HG02852 (cell line): ENCODE measurements around the gene PRDM16.

Experiments used
- ATAC-seq: cut with Tn5 transposase; IDR thresholded peaks from one replicate; pipeline ENCODE4 v1.9.1; 2021; ENCODE audit warnings: mild to moderate bottlenecking, moderate library complexity; ENCODE audit not compliant: unreplicated experiment

Gene PRDM16

DNA sequence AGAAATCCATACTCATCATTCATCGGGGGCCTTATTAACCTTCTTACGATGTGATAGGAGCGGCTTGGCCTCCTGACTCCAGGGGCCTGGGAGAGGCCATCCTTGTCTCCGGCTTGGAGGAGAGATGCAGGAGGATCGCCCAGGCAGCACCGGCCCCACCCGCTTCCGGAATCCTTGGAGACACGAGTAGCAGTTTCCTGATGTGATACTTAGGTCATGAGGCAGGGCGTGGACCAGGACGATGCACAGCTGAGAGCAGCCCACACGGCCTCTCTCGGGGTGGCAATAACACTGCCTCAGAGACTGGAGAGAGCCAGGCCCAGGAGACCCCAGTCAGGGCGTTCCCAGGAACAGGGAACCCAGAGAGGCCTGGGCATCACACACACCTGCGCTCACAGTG lies 221.9 kb downstream of the PRDM16 start:
- ATAC-seq: no peak

DNA sequence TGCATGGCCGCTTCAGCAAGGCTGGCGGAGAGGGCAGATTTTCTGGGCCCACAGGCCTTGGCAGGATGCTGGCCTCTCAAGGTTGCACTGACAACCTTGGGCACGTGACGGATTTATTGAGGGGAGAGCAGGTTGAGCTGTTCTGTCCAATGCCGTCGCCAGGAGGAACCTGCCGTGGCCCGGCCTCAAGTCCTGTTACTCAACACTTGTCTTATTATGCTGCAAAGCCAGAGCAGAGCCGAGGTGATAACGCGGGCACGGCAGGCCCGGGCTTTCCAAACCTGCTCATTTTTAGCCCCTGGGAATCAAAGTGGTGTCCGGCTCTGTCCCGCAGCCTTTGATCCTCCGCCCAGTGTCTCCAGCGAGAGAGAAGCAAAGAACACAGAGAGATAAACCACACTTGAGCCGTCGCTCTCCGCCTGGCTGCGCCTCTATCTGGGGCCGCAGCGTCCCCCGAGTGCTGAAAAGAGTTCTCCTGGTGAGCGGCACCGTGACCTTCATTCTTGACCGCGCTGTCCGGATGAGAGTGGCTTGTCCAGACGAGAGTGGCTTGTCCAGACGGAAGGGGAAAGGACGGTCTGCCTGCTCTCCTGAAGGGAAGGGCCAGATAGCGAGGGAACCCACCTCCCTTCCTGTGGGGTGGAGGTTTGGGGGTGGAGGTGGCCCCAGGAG lies 223.2 kb downstream of the PRDM16 start:
- ATAC-seq: no peak

DNA sequence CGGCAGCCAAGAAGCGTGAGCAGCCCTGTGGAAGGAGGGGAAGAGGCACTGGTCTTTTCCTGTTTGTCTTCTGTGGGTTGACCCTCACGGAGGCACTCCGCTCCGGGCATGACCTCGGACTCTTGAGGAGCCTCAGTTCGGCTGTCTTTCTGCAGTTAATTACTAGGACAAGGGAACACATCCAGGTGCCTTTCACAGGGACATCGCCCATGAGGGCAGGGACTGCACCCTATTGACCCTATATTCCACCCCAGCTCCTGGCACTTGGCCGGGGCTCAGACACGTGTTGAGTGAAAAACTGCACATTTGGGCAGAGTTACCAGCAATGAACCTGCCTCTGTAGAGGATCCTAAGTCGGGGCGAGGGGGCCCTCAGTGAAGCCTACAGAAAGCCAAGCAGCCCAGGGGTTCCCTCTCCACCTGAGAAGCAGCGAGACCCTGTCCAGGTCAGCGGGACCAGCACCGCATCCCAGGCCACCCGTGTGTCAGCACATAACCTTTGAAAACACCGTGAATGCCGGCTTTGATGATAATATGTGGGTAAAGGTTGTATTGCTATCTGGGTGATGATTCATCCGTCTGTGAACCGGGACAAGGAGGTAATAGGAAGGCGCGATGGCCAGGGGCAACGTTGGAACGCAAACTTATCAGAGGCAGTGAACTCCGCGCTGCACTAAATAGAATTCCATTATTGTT lies 224.0 kb downstream of the PRDM16 start:
- ATAC-seq: no peak

DNA sequence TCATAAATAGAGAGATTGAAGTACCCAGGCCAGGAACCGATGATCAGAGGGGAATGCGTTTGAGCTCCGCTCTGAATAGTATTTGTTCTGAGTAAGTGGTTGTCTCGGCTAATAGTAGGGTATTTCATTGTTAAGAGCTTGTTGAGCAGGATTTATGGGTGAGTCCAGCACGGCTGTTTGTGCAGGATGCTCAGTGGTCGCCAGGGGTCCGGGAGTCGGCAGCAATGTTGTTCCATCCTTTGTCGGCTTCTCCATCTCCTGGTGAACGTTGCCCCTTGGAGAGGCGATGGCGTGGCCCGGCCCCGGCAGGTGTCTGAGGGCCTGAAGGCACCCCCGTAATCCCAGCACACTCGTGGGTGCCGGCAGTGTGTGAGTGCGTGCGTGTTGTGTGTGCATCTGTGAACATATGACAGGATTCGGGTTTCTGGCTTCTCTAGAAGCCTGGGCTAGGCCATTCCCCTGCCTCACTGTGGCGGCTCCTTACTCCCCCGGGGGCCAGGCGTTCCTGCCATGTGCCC lies 224.6 kb downstream of the PRDM16 start:
- no peak for ATAC-seq

DNA sequence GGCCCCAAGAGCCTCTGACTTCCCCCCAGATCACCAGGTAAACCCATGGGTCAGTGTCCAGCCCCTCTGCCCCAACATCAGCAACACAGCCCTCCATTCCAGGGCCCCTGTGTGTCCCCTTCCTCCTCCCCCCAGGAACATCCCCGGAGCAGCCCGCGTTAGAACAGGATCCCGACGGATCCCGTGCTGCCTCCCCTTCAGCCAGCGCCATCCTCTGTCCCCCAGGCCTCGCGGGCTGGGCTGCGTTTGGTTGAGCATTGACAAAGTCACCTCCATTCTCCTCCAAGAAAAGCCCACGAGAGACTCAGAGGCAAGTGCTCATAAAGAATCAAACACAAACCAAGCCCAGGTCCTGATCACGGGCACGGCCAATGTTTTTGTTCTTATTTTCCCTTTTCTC lies 225.4 kb downstream of the PRDM16 start:
- no peak for ATAC-seq

DNA sequence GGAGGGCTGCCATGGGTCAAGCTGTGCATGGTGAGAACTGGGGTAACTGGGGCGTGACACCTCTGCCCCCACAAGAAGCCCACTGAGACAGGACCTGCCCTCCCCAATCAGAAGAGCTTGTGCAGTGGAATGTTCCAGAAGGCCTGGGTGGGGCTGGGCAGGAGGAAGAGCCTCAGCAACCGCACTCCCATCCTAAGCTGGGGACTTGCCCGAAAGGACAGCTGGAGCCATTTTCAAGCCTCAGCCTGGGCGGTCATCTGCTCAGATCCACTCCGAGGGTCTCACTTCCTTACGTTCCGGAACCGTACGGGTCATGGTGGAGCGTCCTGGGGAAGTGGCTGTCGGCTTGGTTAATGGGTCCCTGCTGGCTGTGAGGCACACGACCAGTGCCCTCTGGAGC lies 226.8 kb downstream of the PRDM16 start:
- ATAC-seq: no peak

DNA sequence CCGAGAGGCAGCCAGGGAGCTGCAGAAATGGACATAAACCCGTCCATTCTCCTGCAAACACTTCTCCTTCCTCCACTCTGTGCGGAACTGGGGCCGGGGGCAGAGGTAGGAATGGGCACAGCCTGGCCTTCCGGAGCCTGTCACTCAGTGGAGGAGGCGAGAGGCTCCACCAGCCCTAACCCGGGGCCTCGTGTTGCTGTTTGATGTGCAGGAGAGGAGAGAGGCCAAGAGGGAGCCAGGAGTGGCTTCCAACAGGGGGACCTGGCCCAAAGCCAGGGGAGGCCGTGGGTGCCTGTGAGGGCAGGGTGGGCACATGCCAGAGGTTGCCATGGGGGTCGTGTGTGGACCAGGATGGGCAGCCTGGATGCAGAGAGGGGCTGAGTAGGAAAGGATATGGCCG lies 227.3 kb downstream of the PRDM16 start:
- no peak for ATAC-seq

DNA sequence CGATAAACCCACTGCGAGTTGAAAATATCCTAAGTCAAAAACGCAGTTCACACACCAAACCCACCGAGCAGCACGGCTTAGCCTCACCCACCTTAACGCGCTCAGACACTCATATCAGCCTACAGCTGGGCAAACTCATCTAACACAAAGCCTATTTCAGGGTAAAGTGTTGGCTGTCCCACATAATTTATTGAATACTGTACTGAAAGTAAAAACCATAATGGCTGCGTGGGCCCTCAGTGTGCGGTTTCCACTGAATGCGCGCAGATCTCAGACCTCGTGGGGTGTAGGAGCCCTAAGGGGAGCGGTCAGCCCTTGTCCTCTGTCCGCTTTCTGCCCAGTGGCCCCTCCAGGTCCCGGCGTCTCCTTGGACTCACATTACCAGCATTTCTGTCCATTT lies 227.8 kb downstream of the PRDM16 start:
- ATAC-seq: no peak

DNA sequence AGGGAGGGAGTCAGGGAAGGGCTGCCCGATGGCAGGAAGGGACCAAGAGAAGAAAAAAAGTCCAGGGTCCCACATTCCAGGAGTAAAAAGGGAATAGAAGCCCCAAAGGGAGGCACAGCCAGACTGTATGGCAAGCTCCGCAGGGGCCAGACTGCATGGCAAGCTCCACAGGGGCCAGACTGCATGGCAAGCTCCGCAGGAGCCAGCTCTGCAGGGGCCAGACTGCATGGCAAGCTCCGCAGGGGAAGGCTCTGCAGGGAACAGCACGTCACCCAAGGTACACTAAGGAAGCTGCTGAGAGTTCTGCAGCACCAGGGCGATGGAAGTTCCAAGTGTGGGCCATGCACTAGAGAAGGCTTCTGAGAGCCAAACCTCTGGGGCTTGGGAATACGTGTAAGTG lies 228.8 kb downstream of the PRDM16 start:
- no peak for ATAC-seq

DNA sequence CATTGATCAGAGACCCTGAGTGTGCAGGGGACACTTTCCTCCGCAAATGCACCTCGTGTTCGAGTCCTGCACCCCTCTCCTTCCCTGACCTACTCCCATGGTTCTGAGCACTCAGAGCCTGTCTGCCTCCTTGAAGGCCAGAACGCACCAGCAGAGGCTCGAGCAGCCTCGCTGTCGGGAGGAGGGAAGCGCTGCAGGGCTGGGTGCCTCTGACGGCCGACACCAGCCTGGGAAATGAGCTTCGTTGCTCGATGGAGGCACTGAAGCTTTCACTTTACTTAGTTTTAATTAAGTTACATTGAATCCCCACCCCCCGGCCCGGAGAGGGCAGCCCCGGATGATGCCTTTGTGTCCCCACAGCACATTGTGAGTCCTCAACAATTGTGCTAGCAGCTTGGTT lies 229.2 kb downstream of the PRDM16 start:
- ATAC-seq: no peak

DNA sequence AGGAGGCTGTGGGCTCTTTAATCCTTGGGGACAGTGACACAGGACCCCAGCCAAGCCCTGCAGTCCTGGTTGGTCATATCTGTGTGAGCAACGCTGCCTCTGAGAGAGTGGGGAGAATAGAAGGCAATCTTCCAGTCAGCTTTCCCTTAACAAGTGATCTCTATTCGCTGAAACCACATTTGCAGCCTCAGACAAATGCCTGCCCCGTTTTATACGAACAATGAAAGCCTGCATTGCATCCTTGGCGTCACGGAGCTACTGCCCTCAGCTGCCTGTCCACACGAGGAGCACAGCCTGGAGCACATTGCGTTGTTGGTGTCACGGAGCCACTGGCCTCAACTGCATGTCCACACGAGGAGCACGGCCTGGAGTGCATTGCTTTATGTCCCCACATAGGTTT lies 235.2 kb downstream of the PRDM16 start:
- no peak for ATAC-seq

DNA sequence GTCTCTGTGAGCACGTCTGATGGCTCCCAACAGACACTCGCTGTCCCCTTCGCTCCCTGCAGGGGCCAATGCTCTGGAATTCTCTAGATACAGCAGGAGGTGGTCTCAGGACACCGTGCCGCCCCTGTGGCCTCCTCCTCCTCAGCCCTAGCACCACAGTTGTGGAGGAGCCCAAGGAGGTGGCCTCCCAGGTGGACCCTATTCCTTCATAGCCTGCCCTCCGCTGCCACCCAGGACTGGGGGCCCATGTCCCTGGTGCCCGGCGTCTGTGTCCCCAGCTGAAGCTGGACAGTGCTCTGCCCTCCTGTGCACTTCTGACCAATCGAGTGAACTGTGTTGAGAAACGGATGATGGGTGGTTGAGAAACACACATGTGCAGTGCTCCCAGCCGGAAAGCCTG lies 235.7 kb downstream of the PRDM16 start:
- ATAC-seq: no peak

DNA sequence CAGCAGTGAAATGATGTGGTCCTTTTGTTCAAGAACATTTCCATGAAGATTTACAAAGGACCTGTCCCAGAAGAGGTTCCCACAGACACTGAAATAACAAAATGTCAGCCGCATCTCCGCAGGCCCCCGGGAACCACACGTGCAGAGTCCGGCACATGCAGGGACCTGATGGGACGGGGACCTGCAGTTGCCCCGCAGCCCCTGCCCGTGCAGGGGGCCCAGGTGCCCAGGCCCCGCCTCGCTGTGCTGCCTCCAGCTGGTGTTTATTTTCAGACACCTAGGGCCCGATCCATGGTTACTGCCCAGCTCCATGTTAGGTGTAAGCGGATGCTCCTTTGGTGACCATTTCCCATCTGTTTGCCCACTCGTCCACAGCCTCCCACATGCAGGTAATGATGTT lies 236.2 kb downstream of the PRDM16 start:
- ATAC-seq: no peak

DNA sequence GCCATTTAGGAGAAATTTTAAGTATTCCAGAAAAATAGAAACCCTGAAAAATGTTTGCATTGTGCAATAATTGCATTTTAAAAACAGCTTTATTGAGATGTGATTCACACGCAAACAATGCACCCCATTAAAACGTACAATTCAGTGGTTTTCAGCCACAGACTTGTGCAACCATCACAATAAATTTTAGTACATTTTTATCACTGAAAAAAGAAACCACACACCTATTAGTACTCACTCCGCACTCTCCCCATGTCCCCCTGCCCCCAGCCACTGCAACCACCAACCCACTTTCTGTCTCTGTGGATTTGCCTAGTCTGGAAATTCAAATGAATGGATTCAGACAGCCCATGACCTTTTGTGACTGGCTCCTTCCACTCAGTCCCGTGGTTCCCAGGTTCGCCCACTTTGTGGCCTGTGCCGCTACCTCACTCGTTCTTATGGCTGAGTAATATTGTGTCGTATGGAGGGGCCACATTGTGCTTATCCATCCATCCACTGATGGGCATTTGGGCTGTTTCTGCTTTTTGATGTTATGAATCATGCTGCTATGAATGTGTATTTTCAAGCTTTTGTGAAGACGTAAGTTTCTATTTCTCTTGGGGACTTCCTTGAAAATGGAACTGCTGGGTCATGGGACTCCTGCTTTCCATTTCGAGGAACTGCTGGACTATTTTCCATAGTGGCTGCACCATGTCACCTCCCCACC lies 237.7 kb downstream of the PRDM16 start:
- ATAC-seq: no peak

DNA sequence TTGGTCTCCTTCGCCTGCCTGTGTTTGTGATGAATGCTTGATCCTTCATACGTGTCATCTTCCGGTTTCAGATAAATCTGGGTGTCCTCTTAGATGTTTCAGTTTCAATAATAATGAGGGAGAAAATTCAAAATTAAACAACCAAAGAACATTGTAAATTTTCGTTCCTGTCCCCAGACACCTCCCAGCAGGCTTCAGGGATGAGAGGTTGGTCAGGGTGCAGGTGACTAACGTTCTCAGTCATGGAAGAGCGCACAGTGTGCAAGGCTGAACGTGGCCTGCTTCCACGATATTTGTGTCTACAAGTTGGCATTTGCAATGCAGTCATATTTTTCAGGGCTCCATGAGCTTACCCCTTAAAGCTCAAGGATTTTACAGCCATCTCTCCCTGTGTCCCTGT lies 238.4 kb downstream of the PRDM16 start:
- ATAC-seq: no peak

DNA sequence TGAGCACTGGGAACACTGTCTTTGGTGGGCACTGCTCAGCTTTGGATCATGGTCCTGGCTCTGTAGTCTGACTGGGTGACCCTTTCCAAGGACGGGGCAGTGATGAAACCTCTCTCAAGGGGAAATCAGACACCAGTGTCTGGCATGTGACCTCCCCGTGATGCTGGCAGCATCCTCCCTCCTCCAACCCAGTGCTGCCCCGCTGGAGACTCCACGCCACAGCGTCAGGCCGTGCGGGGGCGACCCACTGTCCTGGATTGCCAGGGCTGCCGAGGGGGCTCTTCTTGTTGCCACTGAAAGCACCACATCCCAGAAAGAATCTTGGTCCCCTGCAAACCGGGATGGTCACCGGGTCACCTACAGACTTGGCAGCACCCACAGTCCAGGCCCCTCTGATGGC lies 239.1 kb downstream of the PRDM16 start:
- no peak for ATAC-seq

DNA sequence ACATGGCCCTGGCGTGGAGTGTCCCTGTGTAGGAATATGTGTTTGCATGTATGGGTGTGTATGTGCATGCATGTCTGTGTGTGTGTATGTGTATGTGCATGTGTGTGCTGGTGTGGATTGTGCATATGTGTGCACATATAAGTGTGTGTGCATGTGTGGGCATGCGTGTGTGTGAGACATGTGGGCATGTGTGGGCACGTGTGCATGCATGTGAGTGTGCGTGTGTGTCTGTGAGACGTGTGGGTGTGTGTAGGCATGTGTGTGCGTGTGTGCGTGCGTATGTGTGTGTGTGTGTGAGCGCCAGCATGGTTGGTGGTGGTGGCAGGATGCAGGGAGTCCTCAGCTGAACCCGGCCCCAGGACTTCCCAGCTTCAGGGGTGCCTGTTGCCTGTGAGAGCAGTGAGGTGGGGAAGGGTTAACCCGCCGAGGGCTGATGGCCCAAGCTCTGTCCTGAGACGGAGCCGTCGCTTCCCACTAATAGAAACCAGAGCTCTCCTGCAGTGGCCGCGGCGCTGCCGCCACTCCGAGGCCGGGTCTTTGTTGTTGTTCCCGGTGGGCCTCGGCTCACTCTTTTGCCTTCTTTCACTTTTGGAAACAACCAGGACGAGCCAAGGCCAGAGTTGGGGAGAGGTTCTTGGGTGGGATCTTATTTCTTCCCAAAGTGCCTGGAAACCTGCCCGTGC lies 241.9 kb downstream of the PRDM16 start:
- ATAC-seq: no peak

DNA sequence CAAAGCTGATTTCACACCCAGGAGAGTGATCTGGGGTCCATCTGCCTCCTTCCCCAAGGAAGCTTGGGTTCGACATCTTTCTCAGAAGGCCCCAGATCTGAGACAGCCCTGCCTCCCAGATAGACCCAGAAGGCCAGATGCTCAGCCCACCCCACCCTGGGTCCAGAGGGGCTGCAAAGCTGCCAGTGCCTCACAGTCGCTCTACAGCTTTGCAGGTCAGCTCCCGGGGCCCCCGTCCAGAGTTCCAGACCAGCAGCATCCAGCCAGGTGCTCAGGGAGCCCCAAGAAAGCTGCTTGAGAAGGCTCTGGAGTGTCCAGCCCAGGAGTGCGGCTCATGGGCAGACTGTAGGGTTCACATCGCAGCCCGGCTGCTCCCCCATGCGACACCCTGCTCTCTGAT lies 242.7 kb downstream of the PRDM16 start:
- ATAC-seq: no peak

DNA sequence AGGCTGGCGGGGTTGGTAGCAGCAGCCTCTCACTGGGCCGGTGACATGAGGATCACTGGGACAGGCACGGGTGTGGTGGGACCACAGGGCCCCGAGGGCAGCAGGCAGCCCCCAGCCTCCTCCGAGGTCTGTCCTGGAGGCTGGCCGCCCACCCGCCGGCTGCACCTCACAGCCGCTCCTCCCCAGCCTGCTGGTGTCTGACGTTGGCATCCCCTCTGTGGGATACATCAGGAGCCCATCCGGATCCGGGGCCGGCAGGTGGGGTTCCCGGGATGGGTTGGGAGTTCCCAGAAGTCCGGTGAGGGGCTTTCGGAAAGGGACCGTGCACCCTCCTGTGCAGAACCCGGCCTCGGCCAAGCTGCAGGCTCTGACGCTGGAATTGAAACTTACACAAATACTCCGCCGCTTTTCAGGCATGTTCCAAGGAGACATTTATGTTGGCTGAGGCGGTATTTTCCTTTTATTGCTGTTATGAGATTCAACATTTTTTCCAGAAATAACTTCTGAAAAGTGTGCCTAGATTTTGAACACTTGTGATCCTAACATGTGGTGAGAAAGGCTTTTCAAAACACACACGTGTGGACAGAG lies 243.4 kb downstream of the PRDM16 start:
- no peak for ATAC-seq

DNA sequence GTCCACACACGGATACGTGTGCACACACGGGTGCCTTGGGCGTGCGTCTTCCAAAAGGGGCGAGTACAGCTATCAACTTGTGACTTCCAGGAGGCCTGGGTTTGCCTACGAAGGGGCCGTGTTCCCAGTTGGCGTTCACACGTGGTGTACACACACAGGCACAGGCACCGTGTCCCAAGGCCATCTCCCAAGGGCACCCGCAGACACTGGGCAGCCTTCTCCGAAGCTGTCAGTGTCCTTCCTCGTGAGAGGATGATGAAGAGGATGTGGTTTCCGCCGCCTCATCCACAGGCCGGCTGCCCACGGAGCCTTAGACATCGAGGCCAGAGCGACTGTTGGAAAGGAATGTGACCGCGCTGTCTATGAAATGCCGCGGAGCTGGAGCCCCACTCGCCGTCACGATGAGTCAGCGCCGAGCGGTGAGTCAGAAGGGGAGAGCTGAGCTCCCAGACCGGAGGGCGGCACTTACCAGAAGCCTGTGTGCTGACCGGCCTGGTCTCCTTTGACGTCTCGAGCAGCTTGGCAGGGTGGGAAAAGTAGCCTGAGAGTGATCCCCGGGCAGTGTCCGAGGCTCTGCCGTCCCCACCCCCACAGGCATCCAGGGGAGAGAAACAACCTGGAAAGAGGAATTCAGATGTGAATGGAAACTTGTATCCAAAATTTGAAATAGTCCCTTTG lies 244.0 kb downstream of the PRDM16 start:
- ATAC-seq: no peak

DNA sequence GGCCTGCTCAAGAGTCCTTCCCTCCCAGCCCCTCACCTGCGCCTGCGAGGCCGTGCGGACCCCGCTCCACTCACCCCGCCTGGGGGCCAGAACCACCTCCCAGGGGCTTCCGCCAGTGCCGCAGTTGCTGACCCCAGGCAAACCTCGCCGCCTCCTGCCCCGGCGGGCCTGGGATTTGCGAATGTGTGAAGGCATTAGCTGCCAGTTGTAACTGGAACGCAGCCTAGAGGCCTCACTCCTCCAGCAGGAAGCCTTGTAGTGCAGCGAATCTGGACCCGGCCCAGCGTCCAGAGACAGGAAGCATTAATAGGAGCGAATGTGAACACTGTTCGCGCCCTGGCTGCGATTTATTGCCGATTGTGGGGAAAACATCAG lies 244.6 kb downstream of the PRDM16 start:
- ATAC-seq: no peak
